Stimulated activated CD4-positive, alpha-beta T cell treated with anti-CD3 and anti-CD28 coated beads, Interleukin-12 subunit alpha, Interleukin-12 subunit beta, amount 100 ng/mL, for 48 hours (primary cell): ENCODE measurements around the gene LGSN.
"Not testable (repeated sequence)": the region's sequence is repeated elsewhere in the genome, so short reads cannot be mapped to it uniquely, and the experiment has no call there.

Experiments
- DNase-seq, 3 donors: peaks; one replicate each; pipeline ENCODE4 v3.0.0-alpha.2; 2020; ENCODE audit warnings: low read depth in 2 of 3, low spot score in 1 of 3

LGSN gene

GRCh38 chr6:63245420-63245819 is 74.4 kb downstream of the LGSN start:
- no peak for DNase-seq

GRCh38 chr6:63236398-63236817 is 83.4 kb downstream of the LGSN start:
- no peak for DNase-seq

GRCh38 chr6:63230511-63230910 is 89.3 kb downstream of the LGSN start:
- DNase-seq = not testable (repeated sequence)

- DNase-seq = not testable (repeated sequence)
These were observed 89.8 kb downstream of the LGSN start for GRCh38 chr6:63230027-63230426.

GRCh38 chr6:63227928-63228894 is 91.6 kb downstream of the LGSN start:
- not testable (repeated sequence) for DNase-seq

GRCh38 chr6:63225987-63226386 is 93.8 kb downstream of the LGSN start:
- not testable (repeated sequence) for DNase-seq
